Vagina (tissue), 2 donors: ENCODE results near the gene ELAVL1. TPM values are rescaled to one million over a fixed set of nuclear protein-coding genes. Genes with fewer than 3 reads are reported as not detected.

Source experiments
- DNase-seq, 2 donors: peaks; one replicate each; pipeline ENCODE4 v3.0.0-alpha.2; 2017; ENCODE audit errors: extremely low spot score in 2 of 2
- H3K27ac ChIP-seq: fragments of 200-600 bp; sonication (generic); one replicate; pipeline ENCODE4 v1.5.1; 2019
- H3K27me3 ChIP-seq: fragments of 200-600 bp; sonication (generic); one replicate; pipeline ENCODE4 v1.5.1; 2019
- H3K36me3 ChIP-seq, 2 donors: fragments of 200-600 bp; sonication (generic); one replicate each; pipeline ENCODE4 v1.5.1; 2017 to 2019
- H3K4me1 ChIP-seq: fragments of 200-600 bp; sonication (generic); one replicate; pipeline ENCODE4 v1.5.1; 2019
- H3K4me3 ChIP-seq, 2 donors: fragments of 200-600 bp; sonication (generic); 1 replicate in 1 of 2; 2 replicates in 1 of 2; pipeline ENCODE4 v1.5.1; 2016 to 2019
- H3K9me3 ChIP-seq: fragments of 200-600 bp; sonication (generic); one replicate; pipeline ENCODE4 v1.5.1; 2019
- POLR2A ChIP-seq, 2 donors: fragments of 450-650 bp; IDR thresholded peaks; one replicate each; pipeline ENCODE4 v1.6.1; 2017; ENCODE audit warnings: antibody characterized with exemption in 2 of 2, mild to moderate bottlenecking in 2 of 2, moderate library complexity in 2 of 2
- POLR2AphosphoS5 ChIP-seq, 2 donors: sonication (generic); formaldehyde crosslinking; IDR thresholded peaks; one replicate each; pipeline ENCODE4 v1.9.0; 2017; ENCODE audit warnings: antibody characterized with exemption in 2 of 2, mild to moderate bottlenecking in 2 of 2, low read depth in 1 of 2; ENCODE audit not compliant: insufficient read depth in 1 of 2
- intact Hi-C: fragments of 100-400 bp; cut with DNase I; formaldehyde crosslinking; loops from one replicate; pipeline ENCODE4 v1.15.1; 2023
- total RNA-seq: library from RNA; depleted of rRNA; stranded (reverse); fragments of >200 nt; gene quantifications from one replicate; pipeline ENCODE4 v1.2.3, GENCODE V29; 2016
- TF ChIP-seq, protein P1 (sequence below), 3 experiments: fragments of 450-650 bp in 2 of 3; fragments of 200-600 bp in 1 of 3; sonication (generic) in 1 of 3; IDR thresholded peaks; one replicate each; pipeline ENCODE4 v1.5.1; 2017 to 2019; ENCODE audit warnings: antibody characterized with exemption in 3 of 3, mild to moderate bottlenecking in 2 of 3, moderate library complexity in 2 of 3

ELAVL1 gene
- total RNA-seq, 1 donor from 2014 or later, result 40.5 TPM

GRCh38 chr19:8046569-8047165 is 41.2 kb upstream of the ELAVL1 start:
- Histone ChIP-seq H3K27ac (no peak overlapping the region), H3K27me3 (no peaks in the 10 kb centered on the region), H3K4me1 (peaks cover 11% of the 10 kb centered on the region), H3K9me3 (no peaks in the 10 kb centered on the region), H3K4me3 (no peak overlapping the region), H3K36me3 (no peaks in the 10 kb centered on the region)
- intact Hi-C loops, result no loop called here
- DNase-seq, result no peak
- TF ChIP-seq, protein P1, sequence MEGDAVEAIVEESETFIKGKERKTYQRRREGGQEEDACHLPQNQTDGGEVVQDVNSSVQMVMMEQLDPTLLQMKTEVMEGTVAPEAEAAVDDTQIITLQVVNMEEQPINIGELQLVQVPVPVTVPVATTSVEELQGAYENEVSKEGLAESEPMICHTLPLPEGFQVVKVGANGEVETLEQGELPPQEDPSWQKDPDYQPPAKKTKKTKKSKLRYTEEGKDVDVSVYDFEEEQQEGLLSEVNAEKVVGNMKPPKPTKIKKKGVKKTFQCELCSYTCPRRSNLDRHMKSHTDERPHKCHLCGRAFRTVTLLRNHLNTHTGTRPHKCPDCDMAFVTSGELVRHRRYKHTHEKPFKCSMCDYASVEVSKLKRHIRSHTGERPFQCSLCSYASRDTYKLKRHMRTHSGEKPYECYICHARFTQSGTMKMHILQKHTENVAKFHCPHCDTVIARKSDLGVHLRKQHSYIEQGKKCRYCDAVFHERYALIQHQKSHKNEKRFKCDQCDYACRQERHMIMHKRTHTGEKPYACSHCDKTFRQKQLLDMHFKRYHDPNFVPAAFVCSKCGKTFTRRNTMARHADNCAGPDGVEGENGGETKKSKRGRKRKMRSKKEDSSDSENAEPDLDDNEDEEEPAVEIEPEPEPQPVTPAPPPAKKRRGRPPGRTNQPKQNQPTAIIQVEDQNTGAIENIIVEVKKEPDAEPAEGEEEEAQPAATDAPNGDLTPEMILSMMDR (IDR thresholded peaks at IDR 0.05), result no peak
- TF ChIP-seq POLR2AphosphoS5 (IDR thresholded peaks at IDR 0.05; ENCODE audit: insufficient read depth in 1 of 2, low read depth in 1 of 2), result no peak
- TF ChIP-seq POLR2A (IDR thresholded peaks at IDR 0.05), result no peak

DNA sequence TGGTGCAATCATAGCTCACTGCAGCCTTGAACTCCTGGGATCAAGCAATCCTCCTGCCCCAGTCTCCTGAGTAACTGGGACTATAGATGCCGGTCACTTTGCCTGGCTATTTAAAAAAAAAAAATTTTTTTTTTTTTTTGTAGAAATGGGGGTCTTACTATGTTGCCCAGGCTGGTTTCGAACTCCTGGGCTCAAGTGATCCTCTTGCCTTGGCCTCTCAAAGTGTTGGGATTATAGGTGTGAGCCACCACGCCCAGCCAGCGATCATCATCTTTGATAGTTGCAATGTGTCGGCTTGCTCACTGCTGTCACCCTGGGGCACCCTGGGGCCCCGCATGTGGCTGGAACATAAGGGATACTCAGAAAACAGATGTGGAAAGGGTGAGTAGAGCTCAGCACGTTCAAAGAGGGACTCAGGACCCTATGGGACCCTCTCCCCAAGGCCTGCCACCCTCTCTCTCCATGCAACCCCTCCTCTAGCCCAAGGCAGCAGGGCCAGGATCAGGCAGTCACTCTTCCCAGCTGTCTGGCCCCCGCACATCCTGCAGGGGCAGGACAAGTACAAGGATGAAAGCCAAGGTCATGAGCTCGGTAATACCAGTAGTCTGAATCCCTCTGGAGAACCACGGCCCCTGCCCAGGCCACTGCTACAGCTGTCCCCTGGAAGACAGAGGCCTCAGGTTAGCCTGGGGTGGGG is 40.6 kb upstream of the ELAVL1 start:
- TF ChIP-seq, protein P1 (IDR thresholded peaks at IDR 0.05), result no peak
- DNase-seq, result no peak
- no peaks in the 10 kb centered on the region for H3K9me3 ChIP-seq
- intact Hi-C loops, result no loop called here
- H3K4me3 ChIP-seq, result no peak overlapping the region
- H3K4me1 ChIP-seq, result peaks cover 11% of the 10 kb centered on the region
- no peaks in the 10 kb centered on the region for H3K27me3 ChIP-seq
- no peaks in the 10 kb centered on the region for H3K36me3 ChIP-seq
- H3K27ac ChIP-seq, result no peak overlapping the region

DNA sequence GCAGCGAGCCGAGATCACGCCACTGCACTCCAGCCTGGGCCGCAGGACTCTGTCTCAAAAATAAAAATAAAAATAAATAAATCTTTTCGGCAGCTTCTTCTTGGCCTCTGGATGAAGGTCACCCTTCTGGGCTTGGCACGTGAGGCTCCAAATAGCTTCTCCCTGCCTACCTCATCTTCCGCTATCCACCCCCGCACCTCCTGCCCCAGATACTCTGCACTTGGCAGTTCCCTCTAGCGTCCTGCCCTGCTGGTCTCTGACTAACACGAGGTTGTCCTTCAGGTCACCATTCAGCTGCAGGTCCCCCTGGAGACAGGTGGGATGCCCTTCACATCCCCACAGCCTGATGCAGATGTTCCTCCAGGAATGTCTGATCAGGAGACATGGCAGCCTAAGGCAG is 38.6 kb upstream of the ELAVL1 start:
- no peaks in the 10 kb centered on the region for H3K9me3 ChIP-seq
- intact Hi-C loops, result no loop called here
- H3K27ac ChIP-seq, result no peak overlapping the region
- no peaks in the 10 kb centered on the region for H3K4me1 ChIP-seq
- no peak for DNase-seq
- TF ChIP-seq POLR2AphosphoS5 (IDR thresholded peaks at IDR 0.05; ENCODE audit: insufficient read depth in 1 of 2, low read depth in 1 of 2) (no peak), POLR2A (IDR thresholded peaks at IDR 0.05) (no peak)
- TF ChIP-seq, protein P1 (IDR thresholded peaks at IDR 0.05), result no peak
- H3K4me3 ChIP-seq, result no peak overlapping the region
- H3K36me3 ChIP-seq, result no peaks in the 10 kb centered on the region
- H3K27me3 ChIP-seq, result no peaks in the 10 kb centered on the region

GRCh38 chr19:8042900-8043299 is 37.5 kb upstream of the ELAVL1 start:
- intact Hi-C loops, result no loop called here

DNA sequence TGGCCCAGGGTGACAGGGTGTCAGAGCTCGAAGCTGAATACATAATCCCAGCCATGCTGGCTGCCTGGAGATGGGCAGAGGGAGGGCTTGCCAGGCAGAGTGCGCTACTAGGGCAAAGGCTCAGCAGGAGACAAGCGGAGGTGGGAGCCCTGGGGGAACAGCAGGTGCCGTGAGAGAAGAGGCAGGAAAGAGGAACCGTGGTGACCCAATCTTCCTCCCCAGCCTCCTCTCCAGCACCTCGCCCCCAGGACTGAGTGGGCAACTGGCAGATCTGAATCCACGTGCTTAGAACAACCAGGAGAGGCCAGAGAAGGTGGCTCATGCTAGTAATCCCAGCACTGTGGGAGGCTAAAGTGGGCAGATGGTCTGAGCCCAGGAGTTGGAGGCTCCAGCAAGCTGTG is 36.1 kb upstream of the ELAVL1 start:
- no peak overlapping the region for H3K27ac ChIP-seq
- intact Hi-C loops, result no loop called here
- H3K27me3 ChIP-seq, result no peaks in the 10 kb centered on the region
- H3K4me1 ChIP-seq, result no peaks in the 10 kb centered on the region
- H3K4me3 ChIP-seq, result no peak overlapping the region
- no peaks in the 10 kb centered on the region for H3K36me3 ChIP-seq
- no peak for TF ChIP-seq POLR2A (IDR thresholded peaks at IDR 0.05)
- no peak for TF ChIP-seq POLR2AphosphoS5 (IDR thresholded peaks at IDR 0.05; ENCODE audit: insufficient read depth in 1 of 2, low read depth in 1 of 2)
- TF ChIP-seq, protein P1 (IDR thresholded peaks at IDR 0.05), result no peak
- no peaks in the 10 kb centered on the region for H3K9me3 ChIP-seq
- no peak for DNase-seq

More at GRCh38 chr19:8042900-8043299, 37.5 kb upstream of the ELAVL1 start:
- no peak for TF ChIP-seq POLR2A (IDR thresholded peaks at IDR 0.05)
- TF ChIP-seq, protein P1 (IDR thresholded peaks at IDR 0.05), result no peak
- TF ChIP-seq POLR2AphosphoS5 (IDR thresholded peaks at IDR 0.05; ENCODE audit: insufficient read depth in 1 of 2, low read depth in 1 of 2), result no peak
- no peak for DNase-seq
- no peak overlapping the region for H3K27ac ChIP-seq
- H3K4me3 ChIP-seq, result no peak overlapping the region
- no peaks in the 10 kb centered on the region for H3K36me3 ChIP-seq
- H3K27me3 ChIP-seq, result no peaks in the 10 kb centered on the region
- H3K4me1 ChIP-seq, result no peaks in the 10 kb centered on the region
- no peaks in the 10 kb centered on the region for H3K9me3 ChIP-seq
